Iris pigment epithelial cell (primary cell): ENCODE results near the gene PPP3CA.
A peak's percentile ranks its signal among the peaks of the same experiment; 100 is the strongest.

Experiments used
- DNase-seq: peaks from one replicate; pipeline ENCODE4 v3.0.0-alpha.2; 2011; ENCODE audit warnings: low read depth

Gene PPP3CA

DNA sequence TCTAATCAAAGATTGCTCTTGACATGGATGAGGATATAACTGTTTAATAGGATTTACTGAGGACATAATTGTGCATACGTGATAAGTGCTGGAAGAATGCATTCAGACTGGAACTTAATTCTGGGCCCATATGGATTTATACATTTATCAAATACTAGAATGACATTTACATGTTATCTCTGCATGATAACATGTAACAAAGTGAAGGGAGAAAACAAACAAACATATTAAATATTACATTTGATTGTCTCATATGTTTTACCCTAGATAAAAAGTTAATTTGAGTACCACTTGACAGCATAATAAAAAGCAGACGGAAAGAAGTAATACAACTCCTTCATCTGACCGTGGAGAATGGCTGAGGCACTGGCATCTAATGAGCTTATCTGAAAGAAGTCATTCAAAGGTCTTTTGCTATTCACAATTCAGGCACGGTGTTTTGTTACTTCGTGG lies 297.8 kb downstream of the PPP3CA start:
- DNase-seq = no peak

DNA sequence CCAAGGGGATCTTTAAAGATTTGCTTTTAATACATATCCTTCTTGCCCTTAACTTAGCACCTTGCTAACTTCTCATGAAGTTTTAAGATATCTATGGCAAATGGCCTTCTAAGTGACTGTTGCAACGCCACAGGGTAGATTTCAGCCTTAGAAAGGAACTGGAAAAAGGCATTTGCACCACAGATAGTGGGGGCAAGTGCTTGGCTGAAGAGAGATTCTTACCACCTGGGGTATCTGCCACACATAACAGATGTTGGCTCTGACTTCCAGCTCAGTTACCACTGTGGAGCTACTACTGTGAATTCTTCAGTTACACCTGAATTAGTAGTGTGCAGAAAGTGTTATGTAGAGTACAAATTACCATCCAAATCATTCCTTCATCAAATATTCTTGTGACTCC lies 302.6 kb downstream of the PPP3CA start:
- no peak for DNase-seq

DNA sequence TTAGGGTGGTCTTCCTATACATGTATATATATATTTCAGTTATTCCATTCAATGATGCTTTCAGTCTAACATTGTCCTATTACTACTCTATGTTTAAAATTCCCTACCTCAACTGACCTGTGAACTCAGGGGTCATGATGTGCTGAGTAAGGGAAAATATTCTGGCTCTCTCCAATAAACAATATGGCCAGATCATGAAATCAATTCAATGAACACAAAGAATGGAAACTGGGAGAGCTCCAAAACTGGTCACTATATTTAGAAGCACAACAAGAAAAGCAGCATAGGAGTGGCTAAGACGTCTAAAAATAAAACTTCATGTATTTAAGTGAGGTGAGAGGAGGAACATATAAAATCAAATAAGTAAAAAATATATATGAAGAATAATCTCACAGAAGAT lies 304.5 kb downstream of the PPP3CA start:
- no peak for DNase-seq

DNA sequence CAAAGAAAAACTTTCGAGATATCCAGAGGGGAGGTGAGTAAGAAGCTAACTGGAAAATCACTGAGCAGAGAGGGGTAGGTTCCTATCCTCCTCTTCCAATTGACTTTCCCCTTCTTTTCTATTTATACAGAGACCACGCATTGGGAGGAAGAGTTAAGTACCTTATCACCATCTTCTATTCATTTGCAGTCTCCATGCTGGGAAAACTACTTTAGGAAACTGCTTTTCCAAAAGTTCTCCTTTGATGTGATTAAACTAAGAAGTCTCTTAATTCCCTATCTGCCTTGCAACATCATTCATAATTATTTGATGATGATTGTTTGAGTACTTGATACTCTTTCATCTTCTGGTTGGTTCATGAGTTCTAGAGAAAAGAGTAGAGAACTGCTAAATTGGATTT lies 306.6 kb downstream of the PPP3CA start:
- no peak for DNase-seq

DNA sequence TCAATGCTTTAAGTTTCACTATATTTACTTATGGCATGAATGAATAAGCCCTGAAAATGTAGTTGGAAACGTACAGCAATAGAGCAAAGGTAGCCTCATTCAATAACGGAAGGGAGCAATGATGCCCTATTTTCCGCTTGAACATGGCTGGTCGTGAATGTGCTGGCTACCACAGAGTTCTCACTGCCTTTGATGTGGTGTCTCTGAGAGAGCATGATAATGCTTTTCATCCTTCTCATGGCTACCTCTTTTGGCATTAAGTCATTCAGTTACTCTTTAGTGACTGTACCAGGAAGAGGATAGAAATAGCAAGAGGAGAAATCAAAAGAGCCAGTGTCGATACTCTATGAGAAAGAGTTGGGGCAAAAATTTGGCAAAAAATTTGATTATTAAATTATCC lies 308.0 kb downstream of the PPP3CA start:
- no peak for DNase-seq

DNA sequence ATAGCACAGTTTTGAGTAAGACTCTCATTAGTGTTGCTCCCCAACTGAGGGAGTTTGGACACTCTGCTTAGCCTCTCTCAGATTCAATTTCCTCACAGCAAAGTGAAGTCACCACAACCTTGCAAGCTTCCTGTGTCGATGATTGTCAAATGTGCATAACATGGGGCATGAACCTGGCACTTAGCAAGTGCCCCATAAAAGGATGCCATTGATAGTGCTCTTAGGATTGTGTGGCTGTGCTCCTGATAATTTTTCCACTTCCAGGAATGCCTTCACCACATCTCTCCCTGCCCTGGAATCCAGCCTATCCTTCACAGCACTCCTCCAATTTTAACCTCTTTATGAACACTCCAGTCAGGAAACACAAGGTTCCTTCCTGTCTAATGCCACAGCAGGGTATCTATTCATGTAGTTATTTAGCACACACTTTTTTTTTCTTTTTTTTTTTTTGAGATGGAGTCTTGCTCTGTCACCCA lies 309.4 kb downstream of the PPP3CA start:
- peak; percentile 23 for DNase-seq

DNA sequence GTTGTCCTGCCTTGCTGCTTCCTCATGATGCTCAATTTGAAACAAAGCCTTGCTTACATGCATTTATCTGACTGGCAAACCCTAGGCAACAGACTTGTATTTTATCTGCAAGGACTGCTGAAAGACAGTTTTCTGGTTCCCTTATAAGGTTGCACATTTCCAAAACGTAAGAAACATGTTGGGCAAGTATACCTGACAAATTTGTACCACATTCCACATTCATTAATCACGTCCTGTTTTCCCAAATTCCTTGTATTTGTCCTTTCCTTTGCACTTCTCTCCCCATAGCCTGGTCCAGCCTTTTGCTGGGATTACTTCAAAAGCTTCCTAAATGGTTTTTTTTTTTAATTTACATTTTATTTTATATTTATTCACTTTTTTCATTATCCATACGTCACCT lies 310.1 kb downstream of the PPP3CA start:
- no peak for DNase-seq

DNA sequence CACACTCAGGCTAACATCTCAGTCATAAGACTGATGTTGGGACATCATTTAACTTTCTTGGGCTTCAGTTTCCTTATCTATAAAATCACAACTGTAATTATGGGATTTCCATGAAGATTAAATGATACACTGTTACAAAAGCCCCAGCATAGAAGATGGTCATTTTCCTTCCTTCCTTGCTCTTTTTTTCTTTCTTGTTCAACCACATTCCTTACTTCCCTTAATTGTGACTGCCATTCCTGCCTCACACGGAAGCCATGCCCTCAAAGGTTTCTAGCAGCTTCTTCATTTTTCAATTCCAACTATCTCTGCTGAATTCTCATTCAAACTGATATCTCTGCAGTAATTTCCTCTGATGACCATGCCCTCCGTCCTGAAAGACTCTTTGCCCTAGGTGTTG lies 311.8 kb downstream of the PPP3CA start:
- DNase-seq = no peak

DNA sequence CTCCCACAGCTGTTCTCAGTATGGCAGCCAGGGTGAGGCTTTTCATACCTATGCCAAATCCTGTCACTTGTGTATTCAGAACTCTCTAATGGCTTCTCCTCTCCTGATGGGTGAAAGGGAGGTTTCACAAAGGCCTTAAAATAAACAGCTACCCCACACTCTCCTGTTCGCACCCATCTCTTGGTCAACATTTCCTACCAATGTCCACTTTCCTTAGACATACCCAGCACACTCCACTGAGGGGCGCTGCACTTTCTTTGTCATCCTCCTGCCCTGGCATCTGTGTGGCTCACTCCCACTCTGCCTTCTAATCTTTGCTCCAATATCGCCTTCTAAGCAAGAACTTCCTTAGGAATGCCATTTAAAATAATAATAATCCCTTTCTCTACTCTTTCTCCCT lies 313.3 kb downstream of the PPP3CA start:
- DNase-seq = no peak

DNA sequence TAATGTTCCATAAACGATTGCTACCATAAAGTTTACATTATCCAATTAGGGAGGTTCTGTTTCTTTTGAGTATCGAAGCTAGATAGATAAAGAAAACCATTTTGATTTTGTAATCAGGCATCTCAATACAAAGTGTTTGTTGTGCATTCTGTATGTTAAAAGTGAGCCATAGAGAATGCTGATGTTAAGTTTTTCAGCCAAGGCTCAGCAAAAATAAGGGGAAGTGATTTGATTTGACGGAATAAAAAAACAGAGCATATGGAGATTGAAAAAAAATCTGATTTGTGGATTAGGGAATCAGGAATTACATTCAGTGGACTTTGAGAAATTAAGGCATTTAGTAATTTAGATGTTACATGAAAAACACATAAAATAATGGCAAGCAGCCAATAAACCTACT lies 314.8 kb downstream of the PPP3CA start:
- DNase-seq = no peak

DNA sequence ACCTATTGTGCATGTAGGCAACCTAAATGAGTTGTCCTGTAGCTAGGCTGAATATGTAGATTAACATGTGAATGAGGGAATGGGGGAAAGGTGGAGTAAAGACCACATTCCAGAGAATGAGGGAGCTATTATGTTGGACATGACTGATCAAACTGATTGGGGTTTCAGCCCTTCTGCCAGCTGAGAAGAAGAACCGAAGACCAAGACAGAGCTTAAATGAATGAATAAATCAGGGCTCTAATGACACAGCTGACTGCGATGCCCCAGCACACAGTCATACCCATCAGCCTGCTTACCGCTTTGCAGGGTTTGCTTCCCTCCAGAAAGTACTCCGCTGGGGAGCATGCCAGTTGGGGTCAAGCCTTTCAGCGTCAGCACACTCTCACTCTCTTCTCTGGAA lies 315.4 kb downstream of the PPP3CA start:
- no peak for DNase-seq

DNA sequence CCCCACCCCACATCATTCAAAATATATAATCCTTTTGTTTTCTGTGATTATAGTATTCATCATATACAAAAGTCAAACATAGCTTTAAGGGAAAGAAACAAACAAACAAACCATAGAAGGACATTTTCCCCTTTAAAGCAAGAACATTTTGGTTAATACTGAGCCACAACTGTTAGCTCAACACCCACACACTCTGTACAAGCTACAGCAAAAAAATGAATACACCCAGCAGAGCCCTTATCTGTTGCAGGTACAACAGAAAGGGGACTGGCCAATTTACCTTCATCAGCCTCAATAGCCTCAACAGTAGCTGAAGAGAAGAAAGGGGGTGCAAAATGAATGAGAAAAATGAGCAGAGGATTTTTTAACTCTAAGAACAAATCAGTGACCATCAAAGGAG lies 318.4 kb downstream of the PPP3CA start:
- no peak for DNase-seq

DNA sequence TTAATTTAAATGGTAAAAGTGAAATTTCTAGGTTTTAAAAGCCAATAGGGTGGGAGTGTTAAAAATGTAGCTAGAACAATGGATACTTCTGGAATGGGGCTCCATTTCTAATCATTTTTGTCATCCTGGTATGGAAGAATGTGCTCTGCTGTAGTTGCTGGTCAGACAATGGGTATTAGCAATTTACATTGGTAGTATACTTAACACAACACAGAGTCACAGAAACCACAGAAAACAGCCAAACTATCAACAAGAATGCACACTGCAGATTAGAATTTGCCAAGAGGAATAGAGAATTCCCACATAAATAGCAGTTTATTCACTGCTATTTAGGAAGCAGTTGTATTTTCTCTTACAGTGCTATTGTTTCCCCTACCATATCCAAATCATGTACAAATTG lies 319.6 kb downstream of the PPP3CA start:
- no peak for DNase-seq

DNA sequence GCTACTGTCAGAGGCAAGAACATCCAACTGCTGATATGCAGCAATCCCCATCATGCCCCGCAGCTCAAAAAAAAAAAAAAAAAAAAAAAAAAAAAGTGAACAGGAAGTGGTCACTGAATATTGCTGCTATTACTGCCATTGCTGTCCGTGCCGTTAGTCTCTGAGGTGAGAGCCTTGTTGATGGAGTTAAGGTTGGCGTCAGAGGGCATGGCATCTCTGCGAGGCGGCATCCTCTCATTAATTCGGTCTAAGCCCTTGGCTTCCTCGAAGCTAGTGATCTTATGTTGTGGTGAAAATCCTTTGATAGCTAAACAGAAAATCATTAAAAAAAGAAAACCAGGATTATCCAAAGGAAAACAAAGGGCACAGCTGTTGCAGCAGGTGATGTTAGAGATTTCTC lies 321.6 kb downstream of the PPP3CA start:
- DNase-seq = no peak

DNA sequence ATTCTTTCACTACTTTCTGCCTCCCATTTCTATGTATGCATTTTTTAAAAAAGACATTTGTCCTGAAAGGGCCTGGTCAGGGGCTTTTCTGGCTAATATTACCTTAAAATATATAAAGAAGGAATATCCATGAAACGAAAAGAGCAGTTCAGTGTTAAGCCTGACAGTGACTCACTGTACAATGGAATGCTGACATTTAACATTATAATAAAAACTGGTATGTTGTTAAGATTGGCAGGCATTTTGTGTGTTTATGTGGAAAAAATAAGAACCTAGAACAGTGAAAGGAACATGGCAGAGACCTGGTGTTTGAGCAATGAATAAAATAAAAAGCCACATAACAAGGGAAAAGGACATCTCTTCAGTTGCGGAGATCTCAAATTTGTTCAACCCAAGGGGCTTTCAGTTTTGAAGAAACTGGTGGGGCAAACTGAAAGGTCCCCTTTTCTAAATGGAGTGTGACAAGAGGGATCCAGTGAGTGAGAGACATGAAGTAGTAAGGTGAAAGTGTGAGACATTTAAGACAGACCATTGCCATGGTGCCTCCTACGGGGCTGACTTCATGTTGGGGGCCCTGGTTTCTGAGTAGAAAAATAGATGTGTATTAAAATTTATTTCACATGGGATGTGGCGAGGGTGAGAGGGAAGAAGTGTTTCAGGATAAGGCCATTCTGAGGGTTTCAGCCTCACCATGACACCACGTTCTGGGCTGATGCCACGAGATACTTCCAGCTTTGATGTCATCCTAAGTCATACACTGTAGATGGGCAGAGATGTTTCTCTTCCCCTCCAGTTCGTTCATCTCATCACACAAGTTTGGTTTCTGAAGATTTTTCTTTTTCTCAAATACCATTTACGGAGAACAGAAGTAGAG lies 324.9 kb downstream of the PPP3CA start:
- peak; percentile 72 for DNase-seq

DNA sequence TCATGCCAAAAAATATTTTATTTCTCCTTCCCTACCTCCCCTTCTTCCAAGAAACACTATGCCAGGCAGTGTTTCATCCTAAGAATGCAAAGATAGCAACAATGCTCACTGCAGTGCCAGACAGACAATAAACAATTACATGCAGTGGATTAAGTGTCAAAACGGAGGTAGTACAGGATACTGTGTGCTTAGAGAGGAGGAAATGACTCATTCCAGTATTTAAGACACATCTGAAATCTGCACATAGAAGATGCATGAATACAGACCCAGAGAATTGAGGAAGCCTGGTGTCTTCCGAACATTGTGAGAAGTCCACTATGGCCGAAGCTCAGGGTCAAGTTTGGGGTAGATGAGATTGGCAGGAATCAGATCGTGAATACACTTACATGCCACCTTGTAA lies 326.4 kb downstream of the PPP3CA start:
- DNase-seq = peak; percentile 89

DNA sequence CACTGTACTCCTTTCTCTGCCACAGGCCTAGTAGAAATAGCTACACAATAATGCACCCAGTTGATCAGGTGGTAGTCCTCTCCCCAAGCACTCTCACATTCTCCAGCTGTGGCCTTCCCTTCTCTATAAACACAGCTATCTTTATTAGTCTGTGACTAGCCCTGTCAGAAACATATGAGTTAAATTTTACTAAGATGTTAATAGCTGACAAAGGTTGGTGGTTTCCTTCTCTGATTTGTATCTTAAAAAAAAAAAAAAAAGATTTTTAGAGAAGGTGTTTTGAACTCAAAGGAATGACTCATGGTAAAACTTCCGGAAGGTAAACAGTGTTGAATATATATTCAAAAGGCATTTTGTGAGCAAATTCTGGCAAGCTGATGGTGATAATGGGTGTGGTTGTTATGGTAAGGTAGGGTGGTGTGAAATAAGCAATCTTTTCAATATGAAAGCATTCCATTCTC lies 327.4 kb downstream of the PPP3CA start:
- DNase-seq = peak; percentile 29

DNA sequence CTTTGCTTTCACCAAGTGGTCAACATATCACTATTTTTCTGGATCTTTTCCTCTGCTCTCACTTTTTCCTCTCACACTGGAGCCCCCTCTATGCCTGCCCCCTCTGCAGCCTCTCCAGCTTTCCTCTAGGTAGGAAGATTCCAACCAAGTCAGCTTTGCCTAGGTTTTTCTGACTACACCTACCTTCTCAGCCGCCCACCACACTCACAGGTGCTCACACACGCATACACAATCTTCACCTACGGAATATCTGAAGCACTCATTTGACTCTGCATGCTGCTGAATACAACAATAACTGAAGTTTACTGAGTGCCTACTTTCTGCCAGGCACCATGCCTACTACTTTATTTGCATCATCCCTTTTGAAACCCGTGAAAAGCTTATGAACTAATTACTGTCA lies 328.0 kb downstream of the PPP3CA start:
- DNase-seq = no peak

DNA sequence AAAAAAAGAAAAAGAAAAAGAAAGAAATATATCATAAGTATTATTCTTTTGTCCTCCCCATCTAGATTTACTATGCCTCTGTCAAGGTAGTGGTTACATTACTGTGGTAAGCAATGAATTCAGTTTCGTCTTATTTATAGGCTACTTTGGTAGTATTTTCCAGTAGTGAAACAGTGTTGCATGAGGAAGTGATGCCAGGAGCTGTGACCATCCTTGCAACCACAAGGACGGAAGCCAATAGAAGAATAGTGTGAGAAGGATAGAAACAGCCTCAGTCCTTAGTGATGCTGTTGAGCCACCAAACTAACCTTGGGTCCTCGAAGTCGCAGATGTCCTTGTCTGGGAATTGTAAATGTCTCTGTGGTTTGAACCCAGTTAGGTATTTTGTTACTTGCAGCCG lies 328.5 kb downstream of the PPP3CA start:
- no peak for DNase-seq

DNA sequence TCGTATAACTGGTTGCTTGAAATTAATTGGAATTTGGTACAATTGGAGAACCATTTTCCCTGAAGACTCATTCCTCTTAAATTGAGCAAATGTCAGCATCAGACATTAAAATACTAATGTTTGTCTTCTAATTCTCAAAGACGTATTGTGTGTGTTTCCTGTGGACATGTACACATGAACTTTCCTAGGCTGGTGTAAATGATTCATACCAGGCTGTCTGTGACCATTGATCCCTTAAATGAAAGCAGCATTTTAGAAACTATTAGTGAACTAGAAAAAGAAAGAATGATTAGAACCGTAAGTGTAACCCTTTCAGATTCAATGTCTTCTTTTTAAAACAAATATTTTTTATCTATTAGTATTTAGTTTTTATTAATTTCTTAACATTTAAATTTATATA lies 332.9 kb downstream of the PPP3CA start:
- DNase-seq = no peak

DNA sequence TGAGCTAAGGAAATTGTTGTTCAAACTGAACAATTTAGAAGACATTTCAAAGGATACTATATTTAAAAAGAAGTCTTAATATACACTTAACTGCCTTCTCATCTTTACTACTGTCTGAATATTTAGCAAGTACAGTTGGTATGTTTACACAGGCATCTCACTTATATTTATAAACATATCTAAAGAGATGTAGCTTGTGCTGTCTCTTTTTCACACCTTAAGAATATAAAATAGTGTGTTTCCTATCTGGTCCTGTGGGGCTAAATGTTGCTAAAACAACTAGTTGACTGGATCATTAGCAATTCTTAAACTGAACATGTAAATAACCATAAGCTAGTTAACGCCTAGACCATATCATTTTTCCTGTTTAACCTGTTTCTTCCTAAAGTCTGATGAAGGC lies 336.3 kb downstream of the PPP3CA start:
- no peak for DNase-seq

DNA sequence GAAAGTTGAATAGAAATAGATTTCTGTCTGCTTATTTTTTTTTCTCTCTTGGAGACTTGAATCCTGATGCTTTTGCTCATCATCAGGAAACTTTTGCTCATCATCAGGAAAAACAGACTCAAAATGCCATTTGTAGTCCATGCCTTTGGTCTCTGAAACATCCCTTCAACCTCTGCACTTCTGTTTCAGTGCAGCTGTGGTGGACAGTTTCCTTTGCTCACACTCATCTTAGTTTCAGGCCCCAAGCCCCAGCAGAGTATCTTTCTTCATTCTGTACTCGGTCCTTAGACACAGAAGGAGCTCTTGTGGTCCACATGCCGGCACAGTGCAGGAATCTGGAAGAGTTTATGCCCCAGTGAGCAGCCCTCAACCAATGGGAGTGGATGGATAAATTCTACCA lies 337.9 kb downstream of the PPP3CA start:
- DNase-seq = no peak

DNA sequence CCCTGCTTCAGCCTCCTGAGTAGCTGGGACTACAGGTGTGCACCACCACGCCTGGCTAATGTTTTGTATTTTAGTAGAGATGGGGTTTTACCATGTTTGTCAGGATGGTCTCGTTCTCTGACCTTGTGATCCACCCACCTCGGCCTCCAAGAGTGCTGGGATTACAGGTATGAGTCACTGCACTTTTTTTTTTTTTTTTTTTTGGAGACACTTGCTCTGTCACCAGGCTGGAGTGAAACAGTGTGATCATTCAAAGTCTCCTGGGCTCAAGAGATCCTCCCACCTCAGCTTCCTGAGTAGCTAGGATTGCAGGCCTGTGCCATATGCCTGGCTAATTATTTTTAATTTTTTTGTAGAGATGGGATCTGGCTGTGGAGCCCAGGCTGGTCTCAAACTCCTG lies 338.8 kb downstream of the PPP3CA start:
- no peak for DNase-seq

DNA sequence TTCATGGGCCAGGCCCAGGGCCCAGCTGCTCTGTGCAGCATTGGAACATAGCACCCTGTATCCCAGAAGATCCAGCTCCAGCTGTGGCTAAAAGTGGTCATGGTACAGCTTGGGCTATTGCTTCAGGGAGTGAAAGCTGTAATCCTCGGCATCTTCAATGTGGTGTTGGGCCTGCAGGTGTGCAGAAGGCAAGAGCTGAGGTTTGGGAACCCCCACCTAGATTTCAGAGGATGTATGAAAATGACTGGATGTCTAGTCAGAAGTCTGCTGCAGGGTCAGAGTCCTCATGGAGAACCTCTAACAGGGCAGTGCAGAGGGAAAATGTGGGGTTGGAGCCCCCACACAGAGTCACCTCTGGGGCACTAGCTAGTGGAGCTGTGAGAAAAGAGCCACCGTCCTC lies 341.7 kb downstream of the PPP3CA start:
- no peak for DNase-seq
